GM12878 (cell line): ENCODE data around the gene ARHGEF10L. TPM values are rescaled to one million over a fixed set of nuclear protein-coding genes. Genes with fewer than 3 reads are reported as not detected.

ENCODE experiments used
- ATAC-seq: fragments of 200-7000 bp; cut with Tn5 transposase; 3 replicates; pipeline ENCODE4 v1.9.1; 2020; ENCODE audit warnings: mild to moderate bottlenecking, moderate library complexity
- BruUV-seq: library from RNA; stranded (reverse); fragments of 400-500 nt; replicated peaks from 2 replicates; lab custom pipeline; 2021; lab: Mats Ljungman, UMichigan
- CTCF ChIA-PET: fragments of 300-600 bp; sonication (Branson Sonifier 250); formaldehyde crosslinking; extraction: SDS; loops from one replicate; lab custom pipeline; 2021; ENCODE audit warnings: inconsistent platforms; lab: Yijun Ruan, JAX
- POLR2A ChIA-PET: fragments of 350-600 bp; formaldehyde crosslinking; extraction: SDS; loops from one replicate; lab custom pipeline; 2021; ENCODE audit warnings: inconsistent platforms; lab: Charles Lee
- RAD21 ChIA-PET: fragments of 300-600 bp; sonication (Branson Sonifier 250); formaldehyde crosslinking; loops from one replicate; lab custom pipeline; 2023; ENCODE audit warnings: antibody characterized with exemption; ENCODE audit not compliant: unreplicated experiment; lab: Charles Lee
- SMC1A ChIA-PET: fragments of 300-600 bp; sonication (Branson Sonifier 250); formaldehyde crosslinking; loops from one replicate; lab custom pipeline; 2023; ENCODE audit not compliant: unreplicated experiment, uncharacterized antibody; lab: Charles Lee
- DNase-seq: peaks from one replicate; pipeline ENCODE4 v3.0.0-alpha.2; 2011; ENCODE audit warnings: low read depth, low spot score
- FAIRE-seq: peaks from 3 replicates; lab custom pipeline; 2011; peaks lifted over from hg19 to GRCh38; lab: Jason Lieb, UNC
- H2AFZ ChIP-seq: 2 replicates; pipeline ENCODE4 v1.6.0; 2011; ENCODE audit warnings: low read depth, low read length, control low read depth; ENCODE audit not compliant: control insufficient read depth
- H3K27ac ChIP-seq: 2 replicates; pipeline ENCODE4 v1.5.1; 2011; ENCODE audit warnings: control low read depth; ENCODE audit not compliant: control insufficient read depth, insufficient read depth
- H3K27me3 ChIP-seq, 2 experiments: replicated peaks in 1 of 2; 2 replicates each; pipeline versions ENCODE4 v1.6.0 to v1.6.1; 2011; ENCODE audit warnings: low read length in 1 of 2; ENCODE audit not compliant: control insufficient read depth in 2 of 2, insufficient read depth in 2 of 2
- H3K36me3 ChIP-seq, 2 experiments: 2 replicates each; pipeline ENCODE4 v1.5.1; 2011; ENCODE audit warnings: low read length in 1 of 2; ENCODE audit not compliant: control insufficient read depth in 2 of 2, insufficient read depth in 2 of 2
- H3K4me1 ChIP-seq: 2 replicates; pipeline ENCODE4 v1.6.1; 2011; ENCODE audit warnings: mild to moderate bottlenecking, low read length, moderate library complexity, mixed read lengths; ENCODE audit not compliant: control insufficient read depth, insufficient read depth
- H3K4me2 ChIP-seq: 2 replicates; pipeline ENCODE4 v1.6.0; 2011; ENCODE audit warnings: control low read depth; ENCODE audit not compliant: control insufficient read depth, insufficient read depth
- H3K4me3 ChIP-seq: fragments of 200-600 bp; sonication (generic); 2 replicates; pipeline ENCODE4 v1.5.1; 2016
- H3K79me2 ChIP-seq: 2 replicates; pipeline ENCODE4 v1.6.0; 2011; ENCODE audit warnings: low read length; ENCODE audit not compliant: control insufficient read depth, insufficient read depth
- H3K9ac ChIP-seq: 2 replicates; pipeline ENCODE4 v1.8.0; 2011; ENCODE audit warnings: low read length, control low read depth, mixed read lengths; ENCODE audit not compliant: control insufficient read depth, insufficient read depth
- H3K9me3 ChIP-seq: replicated peaks from 3 replicates; pipeline ENCODE4 v1.5.1; 2011; ENCODE audit warnings: mild to moderate bottlenecking, low read length; ENCODE audit not compliant: control insufficient read depth, insufficient read depth
- H4K20me1 ChIP-seq: 2 replicates; pipeline ENCODE4 v1.6.0; 2011; ENCODE audit not compliant: control insufficient read depth, insufficient read depth
- ATF7 ChIP-seq: fragments of 450-650 bp; IDR thresholded peaks from 2 replicates; pipeline ENCODE4 v1.6.1; 2016; ENCODE audit warnings: low read depth, mild to moderate bottlenecking
- ESRRA ChIP-seq: IDR thresholded peaks from 2 replicates; pipeline ENCODE4 v1.6.1; 2012; ENCODE audit warnings: mild to moderate bottlenecking, low read length, improper control_type of control experiment
- JUND ChIP-seq: IDR thresholded peaks from 2 replicates; pipeline ENCODE4 v1.6.1; 2012; ENCODE audit warnings: low read depth, mild to moderate bottlenecking, low read length, improper control_type of control experiment, moderate library complexity
- MAX ChIP-seq: IDR thresholded peaks from 2 replicates; pipeline ENCODE4 v1.6.1; 2012; ENCODE audit warnings: low read depth, low read length, improper control_type of control experiment
- MYB ChIP-seq: fragments of 150-350 bp; IDR thresholded peaks from 2 replicates; pipeline ENCODE4 v1.6.1; 2014; ENCODE audit warnings: mild to moderate bottlenecking, low read depth, low read length, borderline replicate concordance
- NFXL1 ChIP-seq: fragments of 450-650 bp; IDR thresholded peaks from 2 replicates; pipeline ENCODE4 v1.6.1; 2017; ENCODE audit warnings: antibody characterized with exemption, mild to moderate bottlenecking, borderline replicate concordance
- PML ChIP-seq: IDR thresholded peaks from 2 replicates; pipeline ENCODE4 v1.6.1; 2012; ENCODE audit warnings: low read length, inconsistent platforms
- SMAD1 ChIP-seq: fragments of 450-650 bp; IDR thresholded peaks from 2 replicates; pipeline ENCODE4 v1.6.1; 2018; ENCODE audit warnings: mild to moderate bottlenecking, low read depth; ENCODE audit not compliant: partially characterized antibody
- ZNF24 ChIP-seq: fragments of 450-650 bp; IDR thresholded peaks from 2 replicates; pipeline ENCODE4 v1.6.1; 2017; ENCODE audit warnings: antibody characterized with exemption, mild to moderate bottlenecking
- ZSCAN29 ChIP-seq: fragments of 450-650 bp; IDR thresholded peaks from 2 replicates; pipeline ENCODE4 v1.6.1; 2017; ENCODE audit warnings: mild to moderate bottlenecking, moderate library complexity
- WGBS: methylation state at CpG from one replicate; pipeline ENCODE4 v1.1.6; 2016; ENCODE audit warnings: low lambda C conversion rate; ENCODE audit not compliant: insufficient replicate concordance, insufficient coverage; ENCODE audit errors: missing lambda C conversion rate; 5-methylcytosine and 5-hydroxymethylcytosine counted together
- in situ Hi-C: fragments of 300-500 bp; cut with MboI; formaldehyde crosslinking; loops from 9 replicates; pipeline ENCODE4 v1.14.3; 2018; ENCODE audit warnings: mixed read lengths
- intact Hi-C: fragments of 100-400 bp; cut with micrococcal nuclease; formaldehyde crosslinking; loops from one replicate; pipeline ENCODE4 v1.14.2; 2022; ENCODE audit not compliant: unreplicated experiment
- polyA plus RNA-seq, 11 experiments: library from polyadenylated mRNA; depleted of rRNA in 4 of 11; unstranded in 6 of 11; stranded (reverse) in 5 of 11; fragments of >200 nt; fragmentation: Nextera tagmentation in 4 of 11; fragmentation: Illumina TruSeq in 1 of 11; extraction: Ambion mirVana in 4 of 11; extraction: Trizol in 1 of 11; gene quantifications; 1 replicate in 1 of 11; 2 replicates in 10 of 11; pipeline versions ENCODE4 v1.2.1 to v1.2.3, GENCODE V29; 2011 to 2016; ENCODE audit warnings: inconsistent platforms in 2 of 11, missing spikeins in 2 of 11, low read depth in 1 of 11
- total RNA-seq, 4 experiments: library from RNA; depleted of rRNA in 3 of 4; stranded (reverse); fragments of >200 nt in 3 of 4; fragmentation: Illumina TruSeq in 1 of 4; extraction: Trizol in 1 of 4; gene quantifications; 2 replicates each; pipeline versions ENCODE4 v1.2.1 to v1.2.3, GENCODE V29; 2013 to 2021
- TF ChIP-seq, protein P1 (sequence below): fragments of 450-650 bp; IDR thresholded peaks from 2 replicates; pipeline ENCODE4 v1.6.1; 2017; ENCODE audit warnings: antibody characterized with exemption, mild to moderate bottlenecking, moderate library complexity
- TF ChIP-seq, protein P2 (sequence below): fragments of 450-650 bp; IDR thresholded peaks from 2 replicates; pipeline ENCODE4 v1.6.1; 2016; ENCODE audit warnings: mild to moderate bottlenecking

ARHGEF10L gene
- total and polyA plus RNA-seq, 10 of the 15 experiments (the other 5 are each of a cell fraction or from before 2014, with no cell fraction given): 0.05 to 0.94 (median 0.28) TPM; not detected in 2

DNA sequence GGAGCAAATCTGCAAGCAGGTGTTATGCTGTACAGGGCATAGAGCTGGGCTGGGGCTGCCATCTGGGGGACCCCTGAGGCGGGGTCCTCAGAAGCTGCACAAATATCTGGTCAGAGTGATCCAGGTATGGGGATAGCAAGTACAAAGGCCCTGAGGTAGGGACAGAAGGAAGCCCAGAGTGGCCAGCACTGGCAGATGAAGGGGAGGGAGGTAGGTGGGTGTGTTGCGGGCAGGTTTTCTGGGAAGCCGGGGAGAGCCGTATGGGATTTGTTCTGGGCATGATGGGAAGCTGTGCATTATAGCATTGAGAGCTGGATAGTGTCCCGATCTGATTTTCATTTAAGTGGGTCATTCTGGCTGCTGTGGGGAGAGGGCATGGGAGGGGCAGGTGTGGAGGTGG is 102.7 kb downstream of the ARHGEF10L start:
- Histone ChIP-seq H3K27me3 (no peaks in the 10 kb centered on the region; a peak in 2 of 4 replicates), H3K4me1 (no peaks in the 10 kb centered on the region), H3K79me2 (no peaks in the 10 kb centered on the region), H3K36me3 (no peaks in the 10 kb centered on the region), H3K9me3 (no peaks in the 10 kb centered on the region), H4K20me1 (no peaks in the 10 kb centered on the region), H3K27ac (no peak overlapping the region), H3K4me2 (no peak overlapping the region), H3K9ac (no peak overlapping the region), H3K4me3 (no peak overlapping the region), H2AFZ (no peak overlapping the region)
- ChIA-PET RAD21 (no interaction called here), CTCF (no interaction called here), POLR2A (no interaction called here), SMC1A (no interaction called here)
- ATAC-seq (no peak), FAIRE-seq (no peak), DNase-seq (no peak)
- TF ChIP-seq, protein P1, sequence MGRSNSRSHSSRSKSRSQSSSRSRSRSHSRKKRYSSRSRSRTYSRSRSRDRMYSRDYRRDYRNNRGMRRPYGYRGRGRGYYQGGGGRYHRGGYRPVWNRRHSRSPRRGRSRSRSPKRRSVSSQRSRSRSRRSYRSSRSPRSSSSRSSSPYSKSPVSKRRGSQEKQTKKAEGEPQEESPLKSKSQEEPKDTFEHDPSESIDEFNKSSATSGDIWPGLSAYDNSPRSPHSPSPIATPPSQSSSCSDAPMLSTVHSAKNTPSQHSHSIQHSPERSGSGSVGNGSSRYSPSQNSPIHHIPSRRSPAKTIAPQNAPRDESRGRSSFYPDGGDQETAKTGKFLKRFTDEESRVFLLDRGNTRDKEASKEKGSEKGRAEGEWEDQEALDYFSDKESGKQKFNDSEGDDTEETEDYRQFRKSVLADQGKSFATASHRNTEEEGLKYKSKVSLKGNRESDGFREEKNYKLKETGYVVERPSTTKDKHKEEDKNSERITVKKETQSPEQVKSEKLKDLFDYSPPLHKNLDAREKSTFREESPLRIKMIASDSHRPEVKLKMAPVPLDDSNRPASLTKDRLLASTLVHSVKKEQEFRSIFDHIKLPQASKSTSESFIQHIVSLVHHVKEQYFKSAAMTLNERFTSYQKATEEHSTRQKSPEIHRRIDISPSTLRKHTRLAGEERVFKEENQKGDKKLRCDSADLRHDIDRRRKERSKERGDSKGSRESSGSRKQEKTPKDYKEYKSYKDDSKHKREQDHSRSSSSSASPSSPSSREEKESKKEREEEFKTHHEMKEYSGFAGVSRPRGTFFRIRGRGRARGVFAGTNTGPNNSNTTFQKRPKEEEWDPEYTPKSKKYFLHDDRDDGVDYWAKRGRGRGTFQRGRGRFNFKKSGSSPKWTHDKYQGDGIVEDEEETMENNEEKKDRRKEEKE: no peak
- no peak for TF ChIP-seq MAX
- TF ChIP-seq PML: no peak
- TF ChIP-seq ATF7: no peak
- TF ChIP-seq NFXL1: no peak
- TF ChIP-seq, protein P2, sequence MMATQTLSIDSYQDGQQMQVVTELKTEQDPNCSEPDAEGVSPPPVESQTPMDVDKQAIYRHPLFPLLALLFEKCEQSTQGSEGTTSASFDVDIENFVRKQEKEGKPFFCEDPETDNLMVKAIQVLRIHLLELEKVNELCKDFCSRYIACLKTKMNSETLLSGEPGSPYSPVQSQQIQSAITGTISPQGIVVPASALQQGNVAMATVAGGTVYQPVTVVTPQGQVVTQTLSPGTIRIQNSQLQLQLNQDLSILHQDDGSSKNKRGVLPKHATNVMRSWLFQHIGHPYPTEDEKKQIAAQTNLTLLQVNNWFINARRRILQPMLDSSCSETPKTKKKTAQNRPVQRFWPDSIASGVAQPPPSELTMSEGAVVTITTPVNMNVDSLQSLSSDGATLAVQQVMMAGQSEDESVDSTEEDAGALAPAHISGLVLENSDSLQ: no peak
- TF ChIP-seq SMAD1: no peak
- no peak for TF ChIP-seq ZNF24
- no peak for TF ChIP-seq MYB
- no peak for TF ChIP-seq JUND
- no peak for TF ChIP-seq ESRRA
- no peak for TF ChIP-seq ZSCAN29
- in situ Hi-C loops (no loop called here), intact Hi-C loops (no loop called here)
- BruUV-seq: no TSS peak
- 2% methylated on average over 5 of the region's 5 CpGs for WGBS
